ENCODE data around the gene TNRC18. TPM values are rescaled to one million over a fixed set of nuclear protein-coding genes. Genes with fewer than 3 reads are reported as not detected.

TNRC18 gene
- total RNA-seq, 2 donors from 2014 or later: 182 to 244 TPM

GRCh38 chr7:5345671-5346070 lies 78.0 kb downstream of the TNRC18 start:
- TF ChIP-seq CTCF (IDR thresholded peaks at IDR 0.05): no peak
- no peak for ATAC-seq (ENCODE audit: insufficient number of reproducible peaks, low FRiP score, low read depth)
- DNase-seq (ENCODE audit: low spot score): no peak
- no peak overlapping the region for H3K27ac ChIP-seq
- H3K27me3 ChIP-seq (replicated peaks; ENCODE audit: insufficient read depth): no peaks in the 10 kb centered on the region
- H3K9me3 ChIP-seq: no peaks in the 10 kb centered on the region
- peaks cover 0 to 7% of the 10 kb centered on the region in 2 donors for H3K4me1 ChIP-seq (ENCODE audit: control insufficient read depth in 1 of 2, low read depth in 2 of 2)
- peaks cover 67% of the 10 kb centered on the region for H3K36me3 ChIP-seq
- no peak overlapping the region for H3K4me3 ChIP-seq

DNA sequence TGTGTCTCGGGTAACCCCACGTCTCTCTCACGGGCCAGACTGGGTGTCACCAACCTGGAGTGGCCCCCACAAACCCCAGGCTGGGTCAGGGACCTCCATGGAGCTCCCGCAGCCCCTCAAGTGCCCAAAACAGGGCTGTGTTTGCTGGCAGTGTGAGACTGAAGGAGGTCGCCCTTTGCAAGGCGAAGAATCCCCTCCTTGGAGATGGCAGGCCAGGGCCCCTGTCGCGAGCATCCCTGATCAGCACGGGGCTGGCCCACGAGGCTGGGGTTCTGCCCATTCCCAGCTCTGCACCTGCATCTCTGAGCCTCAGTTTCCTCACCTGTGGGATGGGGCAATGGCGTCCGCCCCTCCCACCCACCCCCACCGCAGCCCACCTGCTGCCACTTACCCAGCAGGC lies 78.5 kb downstream of the TNRC18 start:
- ATAC-seq (ENCODE audit: insufficient number of reproducible peaks, low FRiP score, low read depth): no peak
- no peak for TF ChIP-seq CTCF (IDR thresholded peaks at IDR 0.05)
- no peak overlapping the region for H3K27ac ChIP-seq
- peaks cover 0 to 7% of the 10 kb centered on the region in 2 donors for H3K4me1 ChIP-seq (ENCODE audit: control insufficient read depth in 1 of 2, low read depth in 2 of 2)
- H3K4me3 ChIP-seq: no peak overlapping the region
- no peaks in the 10 kb centered on the region for H3K9me3 ChIP-seq
- H3K36me3 ChIP-seq: peaks cover 65% of the 10 kb centered on the region
- no peaks in the 10 kb centered on the region for H3K27me3 ChIP-seq (replicated peaks; ENCODE audit: insufficient read depth)
- DNase-seq (ENCODE audit: low spot score): no peak

DNA sequence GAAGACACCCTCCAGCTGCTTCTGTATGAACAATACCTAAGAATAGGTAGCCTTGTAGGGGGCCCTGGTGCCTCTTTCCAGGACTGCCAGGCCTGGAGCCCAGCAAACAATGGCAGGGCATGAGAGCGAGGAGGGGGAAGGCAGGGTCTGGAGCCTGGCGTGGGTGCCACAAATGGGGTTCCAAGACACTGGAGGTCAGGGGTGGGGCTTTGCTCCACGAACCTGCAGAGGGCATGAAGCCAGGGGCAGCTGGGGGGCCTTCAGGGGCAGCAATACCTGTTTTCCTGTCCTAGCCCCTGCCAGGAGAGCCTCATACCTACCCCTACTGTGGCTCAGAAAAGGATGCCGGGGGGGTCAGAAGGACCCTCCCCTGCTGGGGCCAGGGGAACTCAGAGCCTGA lies 79.3 kb downstream of the TNRC18 start:
- no peaks in the 10 kb centered on the region for H3K27me3 ChIP-seq (replicated peaks; ENCODE audit: insufficient read depth)
- no peaks in the 10 kb centered on the region for H3K9me3 ChIP-seq
- peaks cover 70% of the 10 kb centered on the region for H3K36me3 ChIP-seq
- H3K4me1 ChIP-seq (ENCODE audit: control insufficient read depth in 1 of 2, low read depth in 2 of 2): no peaks in the 10 kb centered on the region
- TF ChIP-seq CTCF (IDR thresholded peaks at IDR 0.05): no peak
- DNase-seq (ENCODE audit: low spot score) (no peak), ATAC-seq (ENCODE audit: insufficient number of reproducible peaks, low FRiP score, low read depth) (no peak)
- H3K27ac ChIP-seq: no peak overlapping the region
- H3K4me3 ChIP-seq: no peak overlapping the region

- Histone ChIP-seq H3K4me3 (no peak overlapping the region), H3K36me3 (peaks cover 70% of the 10 kb centered on the region), H3K4me1 (ENCODE audit: control insufficient read depth in 1 of 2, low read depth in 2 of 2) (no peaks in the 10 kb centered on the region), H3K9me3 (no peaks in the 10 kb centered on the region), H3K27me3 (replicated peaks; ENCODE audit: insufficient read depth) (no peaks in the 10 kb centered on the region), H3K27ac (no peak overlapping the region)
- ATAC-seq (ENCODE audit: insufficient number of reproducible peaks, low FRiP score, low read depth): no peak
- no peak for TF ChIP-seq CTCF (IDR thresholded peaks at IDR 0.05)
- no peak for DNase-seq (ENCODE audit: low spot score)
Measured at GRCh38 chr7:5343884-5344283, 79.8 kb downstream of the TNRC18 start.

DNA sequence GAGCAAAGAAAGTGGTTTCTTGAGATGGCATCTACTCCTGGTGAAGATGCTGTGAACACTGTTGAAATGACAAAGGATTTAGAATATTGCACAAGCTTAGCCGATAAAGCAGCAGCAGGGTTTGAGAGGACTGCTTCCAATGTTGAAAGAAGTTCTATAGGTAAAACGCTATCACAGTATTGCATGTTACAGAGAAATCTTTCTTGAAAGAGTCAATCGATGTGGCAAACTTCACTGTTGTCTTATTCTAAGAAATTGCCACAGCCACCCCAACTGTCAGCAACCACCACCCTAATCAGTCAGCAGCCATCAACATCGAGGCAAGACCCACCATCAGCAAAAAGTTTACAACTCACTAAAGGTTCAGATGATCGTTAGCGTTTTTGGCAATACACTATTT lies 81.0 kb downstream of the TNRC18 start:
- ATAC-seq (ENCODE audit: insufficient number of reproducible peaks, low FRiP score, low read depth) (no peak), DNase-seq (ENCODE audit: low spot score) (no peak)
- no peaks in the 10 kb centered on the region for H3K27me3 ChIP-seq (replicated peaks; ENCODE audit: insufficient read depth)
- peaks cover 72% of the 10 kb centered on the region for H3K36me3 ChIP-seq
- no peak overlapping the region for H3K27ac ChIP-seq
- H3K4me1 ChIP-seq (ENCODE audit: control insufficient read depth in 1 of 2, low read depth in 2 of 2): no peaks in the 10 kb centered on the region
- no peak overlapping the region for H3K4me3 ChIP-seq
- peaks cover 2% of the 10 kb centered on the region for H3K9me3 ChIP-seq
- TF ChIP-seq CTCF (IDR thresholded peaks at IDR 0.05): no peak

All from thoracic aorta (tissue), 2 donors.